H1 (cell line): ENCODE measurements around the gene ZNF14. TPM values are rescaled to one million over a fixed set of nuclear protein-coding genes. Genes with fewer than 3 reads are reported as not detected.

Experiments
- CTCF ChIA-PET: fragments of 300-600 bp; sonication (Branson Sonifier 250); formaldehyde crosslinking; loops from one replicate; lab custom pipeline; 2021; ENCODE audit not compliant: partially characterized antibody; lab: Charles Lee
- POLR2A ChIA-PET: fragments of 300-600 bp; sonication (Branson Sonifier 250); formaldehyde crosslinking; loops from one replicate; lab custom pipeline; 2021; ENCODE audit warnings: inconsistent platforms; ENCODE audit not compliant: partially characterized antibody; lab: Charles Lee
- DNase-seq, 2 experiments: peaks; one replicate each; pipeline versions ENCODE4 v3.0.0 to v3.0.0-alpha.2; 2010 to 2022; ENCODE audit warnings: low spot score in 2 of 2, low read depth in 1 of 2, mixed read lengths in 1 of 2
- FAIRE-seq: peaks from 2 replicates; lab custom pipeline; 2011; peaks lifted over from hg19 to GRCh38; lab: Jason Lieb, UNC
- H2AFZ ChIP-seq: 2 replicates; pipeline ENCODE4 v1.8.1; 2012; ENCODE audit warnings: low read length, inconsistent platforms
- H2AK5ac ChIP-seq: 2 replicates; pipeline ENCODE4 v1.6.1; 2013; ENCODE audit warnings: low read depth, low read length
- H2BK120ac ChIP-seq: replicated peaks from 2 replicates; pipeline ENCODE3; 2013; ENCODE audit warnings: low read depth, low read length, inconsistent platforms
- H2BK12ac ChIP-seq: 2 replicates; pipeline ENCODE4 v1.6.1; 2013; ENCODE audit warnings: low read depth, low read length
- H2BK15ac ChIP-seq: 2 replicates; pipeline ENCODE4 v1.6.1; 2013; ENCODE audit warnings: low read length
- H2BK20ac ChIP-seq: 2 replicates; pipeline ENCODE4 v1.6.1; 2013; ENCODE audit warnings: low read length
- H2BK5ac ChIP-seq: 2 replicates; pipeline ENCODE4 v1.6.1; 2013; ENCODE audit warnings: low read depth, low read length
- H3K14ac ChIP-seq: 2 replicates; pipeline ENCODE4 v1.6.1; 2013; ENCODE audit warnings: inconsistent platforms; ENCODE audit not compliant: insufficient read length
- H3K18ac ChIP-seq: 2 replicates; pipeline ENCODE4 v1.6.1; 2013; ENCODE audit warnings: low read length; ENCODE audit errors: extremely low read depth
- H3K23ac ChIP-seq: 2 replicates; pipeline ENCODE4 v1.6.1; 2013; ENCODE audit warnings: inconsistent platforms; ENCODE audit not compliant: insufficient read length
- H3K23me2 ChIP-seq: 2 replicates; pipeline ENCODE4 v1.6.1; 2013; ENCODE audit warnings: low read depth, low read length
- H3K27ac ChIP-seq: 2 replicates; pipeline ENCODE4 v1.6.1; 2011; ENCODE audit warnings: low read depth, low read length, inconsistent platforms
- H3K27me3 ChIP-seq, 4 experiments: replicated peaks in 1 of 4; 1 replicate in 1 of 4; 2 replicates in 3 of 4; pipeline versions ENCODE4 v1.6.1 to v1.8.1; 2011 to 2013; ENCODE audit warnings: low read length in 3 of 4, mild to moderate bottlenecking in 3 of 4, inconsistent platforms in 2 of 4, mixed read lengths in 2 of 4, moderate library complexity in 1 of 4; ENCODE audit not compliant: control insufficient read depth in 3 of 4, insufficient read depth in 3 of 4; ENCODE audit errors: extremely low read depth in 1 of 4
- H3K36me3 ChIP-seq, 4 experiments: 2 replicates each; pipeline versions ENCODE4 v1.6.1 to v1.8.1; 2011 to 2013; ENCODE audit warnings: mild to moderate bottlenecking in 4 of 4, low read length in 3 of 4, moderate library complexity in 2 of 4, control low read depth in 1 of 4, inconsistent platforms in 1 of 4; ENCODE audit not compliant: insufficient read depth in 4 of 4, control insufficient read depth in 2 of 4
- H3K4ac ChIP-seq: replicated peaks from 2 replicates; pipeline ENCODE3; 2013; ENCODE audit warnings: low read length, low read depth, mixed read lengths, inconsistent platforms; ENCODE audit not compliant: insufficient read length
- H3K4me1 ChIP-seq, 4 experiments: replicated peaks in 1 of 4; 1 replicate in 1 of 4; 2 replicates in 3 of 4; pipeline versions ENCODE4 v1.6.1 to v1.8.1; 2011 to 2013; ENCODE audit warnings: low read length in 3 of 4, inconsistent platforms in 2 of 4, mixed read lengths in 1 of 4; ENCODE audit not compliant: insufficient read depth in 4 of 4, control insufficient read depth in 3 of 4
- H3K4me2 ChIP-seq, 2 experiments: 2 replicates each; pipeline versions ENCODE4 v1.6.1 to v1.8.1; 2011 to 2013; ENCODE audit warnings: low read depth in 2 of 2, low read length in 2 of 2, control low read depth in 1 of 2, inconsistent platforms in 1 of 2, mild to moderate bottlenecking in 1 of 2; ENCODE audit not compliant: insufficient read depth in 1 of 2
- H3K4me3 ChIP-seq, 4 experiments: fragments of 200-600, 300-600 bp in 1 of 4; sonication (generic), shearing (Covaris generic), sonication (Bioruptor Twin) in 1 of 4; 2 replicates each; pipeline versions ENCODE4 v1.5.1 to v1.8.1; 2011 to 2016; ENCODE audit warnings: low read length in 4 of 4, low read depth in 3 of 4, control low read depth in 2 of 4, inconsistent platforms in 2 of 4, mild to moderate bottlenecking in 2 of 4, mixed read lengths in 1 of 4, moderate library complexity in 1 of 4; ENCODE audit not compliant: insufficient read depth in 2 of 4; ENCODE audit errors: extremely low read depth in 1 of 4
- H3K56ac ChIP-seq: replicated peaks from 2 replicates; pipeline ENCODE3; 2013; ENCODE audit warnings: low read depth, mild to moderate bottlenecking, mixed read lengths, low read length, inconsistent platforms; ENCODE audit not compliant: insufficient read length
- H3K79me1 ChIP-seq: 2 replicates; pipeline ENCODE4 v1.6.1; 2013; ENCODE audit warnings: low read depth, low read length, control low read depth
- H3K79me2 ChIP-seq, 2 experiments: 2 replicates each; pipeline versions ENCODE4 v1.6.1 to v1.8.1; 2012 to 2013; ENCODE audit warnings: low read length in 2 of 2, mild to moderate bottlenecking in 2 of 2, inconsistent platforms in 1 of 2; ENCODE audit not compliant: insufficient read depth in 2 of 2, control insufficient read depth in 1 of 2
- H3K9ac ChIP-seq, 4 experiments: replicated peaks in 1 of 4; 1 replicate in 1 of 4; 2 replicates in 3 of 4; pipeline versions ENCODE4 v1.6.1 to v1.8.1; 2011 to 2013; ENCODE audit warnings: low read depth in 3 of 4, low read length in 3 of 4, control low read depth in 2 of 4, mild to moderate bottlenecking in 2 of 4, moderate library complexity in 2 of 4, inconsistent platforms in 1 of 4; ENCODE audit errors: extremely low read depth in 1 of 4
- H3K9me3 ChIP-seq, 2 experiments: 2 replicates each; pipeline versions ENCODE4 v1.6.1 to v1.8.1; 2012 to 2013; ENCODE audit warnings: mild to moderate bottlenecking in 2 of 2, moderate library complexity in 2 of 2, control low read depth in 1 of 2, inconsistent platforms in 1 of 2, low read depth in 1 of 2, low read length in 1 of 2, mixed read lengths in 1 of 2; ENCODE audit not compliant: insufficient read depth in 2 of 2
- H4K20me1 ChIP-seq, 2 experiments: replicated peaks in 1 of 2; 2 replicates each; pipeline versions ENCODE3 to v1.8.1; 2011 to 2013; ENCODE audit warnings: inconsistent platforms in 2 of 2, low read length in 2 of 2, mild to moderate bottlenecking in 1 of 2; ENCODE audit not compliant: insufficient read depth in 2 of 2, control insufficient read depth in 1 of 2
- H4K5ac ChIP-seq: 2 replicates; pipeline ENCODE4 v1.6.1; 2013; ENCODE audit warnings: low read length, low read depth, mixed read lengths, inconsistent platforms; ENCODE audit not compliant: insufficient read length
- H4K8ac ChIP-seq: 2 replicates; pipeline ENCODE4 v1.8.0; 2013; ENCODE audit warnings: mild to moderate bottlenecking, moderate library complexity, low read length, inconsistent platforms; ENCODE audit not compliant: insufficient read depth; ENCODE audit errors: extremely low read depth
- H4K91ac ChIP-seq: replicated peaks from 2 replicates; pipeline ENCODE3; 2013; ENCODE audit warnings: low read length, mixed read lengths, inconsistent platforms; ENCODE audit not compliant: insufficient read length
- CEBPB ChIP-seq: IDR thresholded peaks from 2 replicates; pipeline ENCODE4 v1.6.1; 2012; ENCODE audit warnings: low read depth, low read length
- KDM4A ChIP-seq: IDR thresholded peaks from one replicate; pipeline ENCODE4 v1.7.1; 2012; ENCODE audit warnings: low read depth, mild to moderate bottlenecking, moderate library complexity, low read length, inconsistent platforms; ENCODE audit not compliant: severe bottlenecking
- MAFK ChIP-seq: IDR thresholded peaks from 2 replicates; pipeline ENCODE4 v1.6.1; 2012; ENCODE audit warnings: low read depth, mild to moderate bottlenecking, improper control_type of control experiment, low read length
- NANOG ChIP-seq: IDR thresholded peaks from 2 replicates; pipeline ENCODE4 v1.6.1; 2011; ENCODE audit warnings: low read length, low read depth, mild to moderate bottlenecking, inconsistent platforms; ENCODE audit not compliant: insufficient read depth, poor library complexity, severe bottlenecking
- NRF1 ChIP-seq: IDR thresholded peaks from 2 replicates; pipeline ENCODE4 v1.6.1; 2011; ENCODE audit warnings: mild to moderate bottlenecking, low read depth, low read length, improper control_type of control experiment
- POLR2A ChIP-seq, 2 experiments: IDR thresholded peaks; 1 replicate in 1 of 2; 2 replicates in 1 of 2; pipeline ENCODE4 v1.6.1; 2011; ENCODE audit warnings: low read depth in 2 of 2, low read length in 2 of 2, mild to moderate bottlenecking in 2 of 2; ENCODE audit errors: control extremely low read depth in 1 of 2
- SIX5 ChIP-seq: IDR thresholded peaks from 2 replicates; pipeline ENCODE4 v1.6.1; 2011; ENCODE audit warnings: mild to moderate bottlenecking, low read depth, low read length
- YY1 ChIP-seq: IDR thresholded peaks from 2 replicates; pipeline ENCODE4 v1.6.1; 2011; ENCODE audit warnings: low read depth, mild to moderate bottlenecking, low read length
- ZNF274 ChIP-seq: IDR thresholded peaks from 2 replicates; pipeline ENCODE4 v1.7.0; 2012; ENCODE audit warnings: low read length, borderline replicate concordance; ENCODE audit errors: extremely low read depth
- WGBS, 2 experiments: shearing (Covaris generic) in 1 of 2; methylation state at CpG; one replicate each; pipeline versions ENCODE4 v1.1.6 to v1.1.7; 2013 to 2015; ENCODE audit warnings: low lambda C conversion rate in 2 of 2, mixed read lengths in 2 of 2, inconsistent platforms in 1 of 2, low coverage in 1 of 2, missing lambda C conversion rate in 1 of 2; ENCODE audit not compliant: insufficient replicate concordance in 2 of 2, insufficient coverage in 1 of 2, insufficient read length in 1 of 2; ENCODE audit errors: extremely low coverage in 1 of 2, missing lambda C conversion rate in 1 of 2; 5-methylcytosine and 5-hydroxymethylcytosine counted together
- polyA plus RNA-seq, 7 experiments: library from polyadenylated mRNA; depleted of rRNA in 3 of 7; stranded (reverse) in 5 of 7; unstranded in 2 of 7; fragments of >200 nt in 5 of 7; fragments of 200-250 nt in 2 of 7; gene quantifications; 1 replicate in 5 of 7; 2 replicates in 1 of 7; 4 replicates in 1 of 7; pipeline versions ENCODE4 v1.2.1 to v1.2.3, GENCODE V29; 2011 to 2013; ENCODE audit warnings: missing spikeins in 2 of 7, mixed read lengths in 2 of 7
- total RNA-seq: library from RNA; stranded (reverse); fragmentation: NEBNext Ultra II Directional; extraction: Animal tissue kit (Norgen Biotek cat#: 25700); gene quantifications from 2 replicates; pipeline ENCODE4 v1.2.1, GENCODE V29; 2021
- TF ChIP-seq, protein P1 (sequence below): IDR thresholded peaks from 2 replicates; pipeline ENCODE4 v1.6.1; 2012; ENCODE audit warnings: low read length, inconsistent platforms

ZNF14 gene
- total and polyA plus RNA-seq, 2 of the 8 experiments (the other 6 are each of a cell fraction or from before 2014, with no cell fraction given) = 1.00 to 7.4 TPM

GRCh38 chr19:19661675-19662251 is 71.1 kb downstream of the ZNF14 start:
- H3K4me1 ChIP-seq = peaks cover 3 to 11% (median 6%) of the 10 kb centered on the region in 4 experiments; a peak in 5 of 7 replicates
- no peak for TF ChIP-seq POLR2A (IDR thresholded peaks at IDR 0.05; ENCODE audit: control extremely low read depth in 1 of 2, low read depth in 2 of 2, low read length in 2 of 2)
- TF ChIP-seq SIX5 = no peak
- no peak for TF ChIP-seq NRF1
- TF ChIP-seq MAFK = no peak
- TF ChIP-seq YY1 = no peak
- TF ChIP-seq KDM4A = no peak
- TF ChIP-seq CEBPB = no peak
- no peak for TF ChIP-seq NANOG
- no peak for TF ChIP-seq ZNF274
- TF ChIP-seq, protein P1, sequence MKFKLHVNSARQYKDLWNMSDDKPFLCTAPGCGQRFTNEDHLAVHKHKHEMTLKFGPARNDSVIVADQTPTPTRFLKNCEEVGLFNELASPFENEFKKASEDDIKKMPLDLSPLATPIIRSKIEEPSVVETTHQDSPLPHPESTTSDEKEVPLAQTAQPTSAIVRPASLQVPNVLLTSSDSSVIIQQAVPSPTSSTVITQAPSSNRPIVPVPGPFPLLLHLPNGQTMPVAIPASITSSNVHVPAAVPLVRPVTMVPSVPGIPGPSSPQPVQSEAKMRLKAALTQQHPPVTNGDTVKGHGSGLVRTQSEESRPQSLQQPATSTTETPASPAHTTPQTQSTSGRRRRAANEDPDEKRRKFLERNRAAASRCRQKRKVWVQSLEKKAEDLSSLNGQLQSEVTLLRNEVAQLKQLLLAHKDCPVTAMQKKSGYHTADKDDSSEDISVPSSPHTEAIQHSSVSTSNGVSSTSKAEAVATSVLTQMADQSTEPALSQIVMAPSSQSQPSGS = no peak
- no peaks in the 10 kb centered on the region for H3K9me3 ChIP-seq
- H3K79me1 ChIP-seq = peaks cover 16% of the 10 kb centered on the region
- no peak overlapping the region for H2AK5ac ChIP-seq
- FAIRE-seq (no peak), DNase-seq (peak in 1 of 2 experiments; percentile 30)
- no peak overlapping the region for H3K4ac ChIP-seq
- no peak overlapping the region for H2BK120ac ChIP-seq
- no peak overlapping the region; the same call in 1 of the 2 replicates for H2BK20ac ChIP-seq
- 92% methylated on average over 18 of the region's 18 CpGs; no CpG with 5 or more reads in 1 of the 2 experiments for WGBS, 2 experiments
- H3K79me2 ChIP-seq = peaks cover 21 to 30% of the 10 kb centered on the region in 2 experiments
- H4K5ac ChIP-seq = no peak overlapping the region
- H4K91ac ChIP-seq = no peak overlapping the region
- peak overlapping the region; percentile 72 to 95; a peak in 3 of 4 replicates for H3K4me2 ChIP-seq
- H3K23me2 ChIP-seq = no peaks in the 10 kb centered on the region
- H3K56ac ChIP-seq = no peak overlapping the region
- no peak overlapping the region for H3K27ac ChIP-seq
- H4K20me1 ChIP-seq = peaks cover 6 to 19% of the 10 kb centered on the region in 2 experiments
- H2AFZ ChIP-seq = no peak overlapping the region
- H3K4me3 ChIP-seq = peak overlapping the region in 1 of 4 experiments; percentile 97; a peak in 4 of 8 replicates
- no peak overlapping the region for H2BK5ac ChIP-seq
- no peaks in the 10 kb centered on the region for H3K27me3 ChIP-seq
- H2BK12ac ChIP-seq = no peak overlapping the region
- H3K18ac ChIP-seq = no peak overlapping the region
- H3K14ac ChIP-seq = no peak overlapping the region
- no peak overlapping the region for H3K23ac ChIP-seq
- peaks cover 16 to 30% (median 22%) of the 10 kb centered on the region in 4 experiments for H3K36me3 ChIP-seq
- H3K9ac ChIP-seq = no peak overlapping the region
- no peak overlapping the region for H2BK15ac ChIP-seq
- ChIA-PET CTCF (interaction anchor here (1.0 to 2.4 kb wide), 2 partner anchors 10 to 109 kb away, joined by 3 to 9 read pairs; no protein-coding TSS in a partner anchor), POLR2A (interaction anchor here (0.6 to 2.4 kb wide), 8 partner anchors 10 to 295 kb away, joined by 3 to 20 read pairs (median 3); partner anchors contain the start of genes GMIP and ZNF506)
- H4K8ac ChIP-seq = peak overlapping the region; percentile 15; the same call in 1 of the 2 replicates
